ENCODE data around the gene CCL7. TPM values are rescaled to one million over a fixed set of nuclear protein-coding genes. Genes with fewer than 3 reads are reported as not detected.

CCL7 gene
- total RNA-seq, 2 donors from 2014 or later = not detected

GRCh38 chr17:34230342-34230741 is 39.7 kb upstream of the CCL7 start:
- Mint-ChIP-seq H3K4me3 (no peak overlapping the region), H3K27me3 (ENCODE audit: insufficient read depth) (no peaks in the 10 kb centered on the region), H3K4me1 (peaks cover 39% of the 10 kb centered on the region), H3K9me3 (peaks cover 43% of the 10 kb centered on the region), H3K36me3 (ENCODE audit: low read depth) (peaks cover 23% of the 10 kb centered on the region), H3K27ac (no peak overlapping the region)
- peaks cover 5% of the 10 kb centered on the region for H3K36me3 ChIP-seq (ENCODE audit: control insufficient read depth, insufficient read depth, low read length)
- peaks cover 18% of the 10 kb centered on the region for H3K4me1 ChIP-seq (ENCODE audit: control insufficient read depth, insufficient read depth, low read length)
- DNase-seq = no peak
- no peak overlapping the region for H3K27ac ChIP-seq (ENCODE audit: low read depth, low read length)
- TF ChIP-seq, protein P1, sequence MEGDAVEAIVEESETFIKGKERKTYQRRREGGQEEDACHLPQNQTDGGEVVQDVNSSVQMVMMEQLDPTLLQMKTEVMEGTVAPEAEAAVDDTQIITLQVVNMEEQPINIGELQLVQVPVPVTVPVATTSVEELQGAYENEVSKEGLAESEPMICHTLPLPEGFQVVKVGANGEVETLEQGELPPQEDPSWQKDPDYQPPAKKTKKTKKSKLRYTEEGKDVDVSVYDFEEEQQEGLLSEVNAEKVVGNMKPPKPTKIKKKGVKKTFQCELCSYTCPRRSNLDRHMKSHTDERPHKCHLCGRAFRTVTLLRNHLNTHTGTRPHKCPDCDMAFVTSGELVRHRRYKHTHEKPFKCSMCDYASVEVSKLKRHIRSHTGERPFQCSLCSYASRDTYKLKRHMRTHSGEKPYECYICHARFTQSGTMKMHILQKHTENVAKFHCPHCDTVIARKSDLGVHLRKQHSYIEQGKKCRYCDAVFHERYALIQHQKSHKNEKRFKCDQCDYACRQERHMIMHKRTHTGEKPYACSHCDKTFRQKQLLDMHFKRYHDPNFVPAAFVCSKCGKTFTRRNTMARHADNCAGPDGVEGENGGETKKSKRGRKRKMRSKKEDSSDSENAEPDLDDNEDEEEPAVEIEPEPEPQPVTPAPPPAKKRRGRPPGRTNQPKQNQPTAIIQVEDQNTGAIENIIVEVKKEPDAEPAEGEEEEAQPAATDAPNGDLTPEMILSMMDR (conservative IDR thresholded peaks at IDR 0.05) = no peak
- H3K4me3 ChIP-seq (ENCODE audit: low read length) = peak overlapping the region; percentile 67
- 86 to 93% methylated on average over 1 of the region's 1 CpG for WGBS, 2 experiments (ENCODE audit: insufficient coverage in 1 of 2, insufficient read length in 1 of 2)
- H3K9me3 ChIP-seq (ENCODE audit: control insufficient read depth, low read length) = peaks cover 43% of the 10 kb centered on the region
- H3K27me3 ChIP-seq (ENCODE audit: control insufficient read depth, insufficient read depth, low read length, poor library complexity, severe bottlenecking) = no peaks in the 10 kb centered on the region
- H3K9ac ChIP-seq (ENCODE audit: extremely low read depth, low read length, poor library complexity, severe bottlenecking) = no peak overlapping the region

DNA sequence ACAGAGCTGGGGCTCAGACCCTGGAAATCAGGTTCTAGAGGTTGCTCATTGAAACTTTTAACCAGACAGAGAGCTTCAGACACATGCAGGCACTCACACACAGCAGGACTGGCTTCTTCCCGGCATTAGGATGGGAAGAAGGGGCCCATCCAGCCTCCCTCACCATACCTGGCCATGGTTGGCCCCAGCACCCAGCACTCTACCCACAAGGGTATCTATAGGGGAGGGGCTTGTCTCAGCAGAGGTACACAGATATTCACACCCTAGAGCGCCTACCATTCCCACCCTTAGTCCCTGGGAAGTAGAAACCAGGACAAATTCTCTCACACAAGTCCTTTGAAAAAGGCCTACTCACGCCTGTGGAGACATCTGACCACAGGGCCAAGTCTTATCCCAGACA is 35.4 kb upstream of the CCL7 start:
- Mint-ChIP-seq H3K4me3 (no peak overlapping the region), H3K27ac (peak overlapping the region; percentile 95), H3K36me3 (ENCODE audit: low read depth) (peaks cover 14% of the 10 kb centered on the region), H3K4me1 (peaks cover 55% of the 10 kb centered on the region), H3K27me3 (ENCODE audit: insufficient read depth) (no peaks in the 10 kb centered on the region), H3K9me3 (peaks cover 23% of the 10 kb centered on the region)
- peak overlapping the region; percentile 60 for H3K9ac ChIP-seq (ENCODE audit: extremely low read depth, low read length, poor library complexity, severe bottlenecking)
- peak overlapping the region; percentile 84 for H3K27ac ChIP-seq (ENCODE audit: low read depth, low read length)
- WGBS, 2 experiments (ENCODE audit: insufficient coverage in 1 of 2, insufficient read length in 1 of 2) = 58 to 100% methylated on average over 1 to 3 of the region's 3 CpGs
- no peaks in the 10 kb centered on the region for H3K36me3 ChIP-seq (ENCODE audit: control insufficient read depth, insufficient read depth, low read length)
- peaks cover 37% of the 10 kb centered on the region for H3K4me1 ChIP-seq (ENCODE audit: control insufficient read depth, insufficient read depth, low read length)
- no peaks in the 10 kb centered on the region for H3K27me3 ChIP-seq (ENCODE audit: control insufficient read depth, insufficient read depth, low read length, poor library complexity, severe bottlenecking)
- H3K9me3 ChIP-seq (ENCODE audit: control insufficient read depth, low read length) = peaks cover 21% of the 10 kb centered on the region
- peak; percentile 86 for DNase-seq
- TF ChIP-seq, protein P1 (conservative IDR thresholded peaks at IDR 0.05) = no peak
- H3K4me3 ChIP-seq (ENCODE audit: low read length) = no peak overlapping the region

- peaks cover 44% of the 10 kb centered on the region for H3K4me1 ChIP-seq (ENCODE audit: control insufficient read depth, insufficient read depth, low read length)
- DNase-seq = peak; percentile 82
- Mint-ChIP-seq H3K4me1 (peaks cover 62% of the 10 kb centered on the region), H3K36me3 (ENCODE audit: low read depth) (peaks cover 9% of the 10 kb centered on the region), H3K4me3 (no peak overlapping the region), H3K27me3 (ENCODE audit: insufficient read depth) (no peaks in the 10 kb centered on the region), H3K9me3 (peaks cover 14% of the 10 kb centered on the region), H3K27ac (peak overlapping the region; percentile 95)
- H3K36me3 ChIP-seq (ENCODE audit: control insufficient read depth, insufficient read depth, low read length) = no peaks in the 10 kb centered on the region
- peaks cover 12% of the 10 kb centered on the region for H3K9me3 ChIP-seq (ENCODE audit: control insufficient read depth, low read length)
- H3K4me3 ChIP-seq (ENCODE audit: low read length) = no peak overlapping the region
- peak overlapping the region; percentile 84 for H3K27ac ChIP-seq (ENCODE audit: low read depth, low read length)
- H3K27me3 ChIP-seq (ENCODE audit: control insufficient read depth, insufficient read depth, low read length, poor library complexity, severe bottlenecking) = no peaks in the 10 kb centered on the region
- WGBS, 2 experiments (ENCODE audit: insufficient coverage in 1 of 2, insufficient read length in 1 of 2) = 81 to 85% methylated on average over 4 to 6 of the region's 6 CpGs
- H3K9ac ChIP-seq (ENCODE audit: extremely low read depth, low read length, poor library complexity, severe bottlenecking) = peak overlapping the region; percentile 60
- TF ChIP-seq, protein P1 (conservative IDR thresholded peaks at IDR 0.05) = no peak
These were observed 34.5 kb upstream of the CCL7 start for GRCh38 chr17:34235389-34236028.

Measured in endodermal cell (in vitro differentiated cells).